Choroid plexus epithelial cell (primary cell): ENCODE results near the gene FZR1.
"Not testable (repeated sequence)": the region's sequence is repeated elsewhere in the genome, so short reads cannot be mapped to it uniquely, and the experiment has no call there.

Source experiments
- DNase-seq: peaks from one replicate; pipeline ENCODE4 v3.0.0-alpha.2; 2010; ENCODE audit warnings: low read depth
- H3K4me3 ChIP-seq: 2 replicates; pipeline ENCODE4 v1.5.1; 2011; ENCODE audit warnings: low read depth, mild to moderate bottlenecking, control low read depth, low read length, moderate library complexity
- TF ChIP-seq, protein P1 (sequence below): conservative IDR thresholded peaks from 2 replicates; pipeline ENCODE4 v1.5.1; 2011; ENCODE audit warnings: low read depth, mild to moderate bottlenecking, control low read depth, inconsistent platforms, low read length, moderate library complexity

FZR1 gene

DNA sequence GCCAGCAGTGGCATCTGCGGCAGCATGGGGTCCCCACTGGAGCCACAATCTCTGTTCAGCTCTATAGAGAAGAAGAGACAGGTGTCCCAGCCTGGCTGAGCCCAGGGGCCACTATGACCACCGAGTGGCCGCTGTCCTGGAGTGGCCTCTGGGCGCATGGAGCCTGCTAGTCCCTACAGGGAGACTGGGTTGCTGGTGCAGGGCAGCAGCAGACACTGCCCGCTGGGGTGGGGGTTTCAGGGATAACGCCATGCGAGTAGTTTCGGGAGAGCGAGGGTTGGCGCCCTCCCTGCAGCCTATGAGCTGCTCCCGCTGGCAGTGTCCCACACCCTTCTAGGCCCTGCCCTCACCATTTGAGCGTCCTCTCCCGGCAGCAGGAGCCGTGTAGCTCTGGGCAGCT is 22.0 kb downstream of the FZR1 start:
- DNase-seq, result no peak
- TF ChIP-seq, protein P1, sequence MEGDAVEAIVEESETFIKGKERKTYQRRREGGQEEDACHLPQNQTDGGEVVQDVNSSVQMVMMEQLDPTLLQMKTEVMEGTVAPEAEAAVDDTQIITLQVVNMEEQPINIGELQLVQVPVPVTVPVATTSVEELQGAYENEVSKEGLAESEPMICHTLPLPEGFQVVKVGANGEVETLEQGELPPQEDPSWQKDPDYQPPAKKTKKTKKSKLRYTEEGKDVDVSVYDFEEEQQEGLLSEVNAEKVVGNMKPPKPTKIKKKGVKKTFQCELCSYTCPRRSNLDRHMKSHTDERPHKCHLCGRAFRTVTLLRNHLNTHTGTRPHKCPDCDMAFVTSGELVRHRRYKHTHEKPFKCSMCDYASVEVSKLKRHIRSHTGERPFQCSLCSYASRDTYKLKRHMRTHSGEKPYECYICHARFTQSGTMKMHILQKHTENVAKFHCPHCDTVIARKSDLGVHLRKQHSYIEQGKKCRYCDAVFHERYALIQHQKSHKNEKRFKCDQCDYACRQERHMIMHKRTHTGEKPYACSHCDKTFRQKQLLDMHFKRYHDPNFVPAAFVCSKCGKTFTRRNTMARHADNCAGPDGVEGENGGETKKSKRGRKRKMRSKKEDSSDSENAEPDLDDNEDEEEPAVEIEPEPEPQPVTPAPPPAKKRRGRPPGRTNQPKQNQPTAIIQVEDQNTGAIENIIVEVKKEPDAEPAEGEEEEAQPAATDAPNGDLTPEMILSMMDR, result no peak
- H3K4me3 ChIP-seq, result no peak overlapping the region

DNA sequence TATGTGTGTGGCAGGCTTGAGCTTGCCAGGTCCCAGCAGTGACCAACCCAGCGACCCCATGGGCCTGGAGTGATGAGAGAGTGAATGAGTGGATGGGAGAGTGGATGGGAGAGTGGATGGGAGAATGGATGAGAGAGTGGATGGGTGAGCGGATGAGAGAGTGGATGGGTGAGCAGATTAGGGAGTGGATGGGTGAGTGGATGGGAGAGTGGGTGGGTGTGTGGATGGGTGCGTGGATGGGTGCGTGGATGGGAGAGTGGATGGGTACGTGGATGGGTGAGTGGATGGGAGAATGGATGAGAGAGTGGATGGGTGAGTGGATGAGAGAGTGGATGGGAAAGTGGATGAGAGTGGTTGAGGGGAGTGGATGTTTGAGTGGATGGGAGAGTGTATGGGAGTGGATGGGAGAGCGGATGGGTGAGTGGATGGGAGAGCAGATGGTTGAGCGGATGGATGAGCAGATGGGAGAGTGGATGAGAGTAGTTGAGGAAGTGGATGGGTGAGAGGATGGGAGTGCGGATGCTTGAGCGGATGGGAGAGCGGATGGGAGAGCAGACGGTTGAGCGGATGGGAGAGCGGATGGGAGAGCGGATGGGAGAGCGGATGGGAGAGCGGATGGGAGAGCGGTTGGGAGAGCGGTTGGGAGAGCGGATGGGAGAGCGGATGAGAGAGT is 22.6 kb downstream of the FZR1 start:
- TF ChIP-seq, protein P1, result no peak
- H3K4me3 ChIP-seq, result no peak overlapping the region
- DNase-seq, result no peak

DNA sequence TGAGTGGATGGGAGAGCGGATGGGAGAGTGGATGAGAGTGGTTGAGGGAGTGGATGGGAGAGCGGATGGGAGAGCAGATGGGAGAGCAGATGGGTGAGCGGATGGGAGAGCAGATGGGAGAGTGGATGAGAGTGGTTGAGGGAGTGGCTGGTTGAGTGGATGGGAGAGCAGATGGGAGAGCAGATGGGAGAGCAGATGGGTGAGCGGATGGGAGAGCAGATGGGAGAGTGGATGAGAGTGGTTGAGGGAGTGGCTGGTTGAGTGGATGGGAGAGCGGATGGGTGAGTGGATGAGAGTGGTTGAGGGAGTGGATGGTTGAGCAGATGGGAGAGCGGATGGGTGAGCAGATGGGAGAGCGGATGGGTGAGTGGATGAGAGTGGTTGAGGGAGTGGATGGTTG is 23.2 kb downstream of the FZR1 start:
- not testable (repeated sequence) for DNase-seq, H3K4me3 ChIP-seq

DNA sequence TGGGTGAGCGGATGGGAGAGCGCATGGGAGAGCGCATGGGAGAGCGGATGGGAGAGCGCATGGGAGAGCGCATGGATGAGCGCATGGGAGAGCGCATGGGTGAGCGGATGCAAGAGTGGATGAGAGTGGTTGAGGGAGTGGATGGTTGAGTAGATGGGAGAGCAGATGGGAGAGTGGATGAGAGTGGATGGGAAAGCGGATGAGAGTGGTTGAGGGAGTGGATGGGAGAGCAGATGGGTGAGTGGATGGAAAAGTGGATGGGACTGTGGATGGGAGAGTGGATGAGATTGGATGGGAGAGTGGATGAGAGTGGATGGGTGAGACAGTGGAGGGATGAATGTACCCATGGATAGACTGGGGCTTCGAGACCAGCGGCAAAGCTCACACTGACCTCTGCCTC is 24.3 kb downstream of the FZR1 start:
- TF ChIP-seq, protein P1, result no peak
- H3K4me3 ChIP-seq, result no peak overlapping the region
- DNase-seq, result no peak

DNA sequence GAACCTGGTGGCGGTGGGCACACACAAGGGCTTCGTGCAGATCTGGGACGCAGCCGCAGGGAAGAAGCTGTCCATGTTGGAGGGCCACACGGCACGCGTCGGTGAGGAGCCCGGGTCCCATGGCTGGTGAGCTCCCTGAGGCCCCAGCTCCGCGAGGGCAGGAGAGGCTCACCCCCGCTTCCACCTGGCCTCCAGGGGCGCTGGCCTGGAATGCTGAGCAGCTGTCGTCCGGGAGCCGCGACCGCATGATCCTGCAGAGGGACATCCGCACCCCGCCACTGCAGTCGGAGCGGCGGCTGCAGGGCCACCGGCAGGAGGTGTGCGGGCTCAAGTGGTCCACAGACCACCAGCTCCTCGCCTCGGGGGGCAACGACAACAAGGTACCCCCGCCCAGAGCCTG is 25.6 kb downstream of the FZR1 start:
- DNase-seq, result no peak
- TF ChIP-seq, protein P1, result no peak
- no peak overlapping the region for H3K4me3 ChIP-seq

DNA sequence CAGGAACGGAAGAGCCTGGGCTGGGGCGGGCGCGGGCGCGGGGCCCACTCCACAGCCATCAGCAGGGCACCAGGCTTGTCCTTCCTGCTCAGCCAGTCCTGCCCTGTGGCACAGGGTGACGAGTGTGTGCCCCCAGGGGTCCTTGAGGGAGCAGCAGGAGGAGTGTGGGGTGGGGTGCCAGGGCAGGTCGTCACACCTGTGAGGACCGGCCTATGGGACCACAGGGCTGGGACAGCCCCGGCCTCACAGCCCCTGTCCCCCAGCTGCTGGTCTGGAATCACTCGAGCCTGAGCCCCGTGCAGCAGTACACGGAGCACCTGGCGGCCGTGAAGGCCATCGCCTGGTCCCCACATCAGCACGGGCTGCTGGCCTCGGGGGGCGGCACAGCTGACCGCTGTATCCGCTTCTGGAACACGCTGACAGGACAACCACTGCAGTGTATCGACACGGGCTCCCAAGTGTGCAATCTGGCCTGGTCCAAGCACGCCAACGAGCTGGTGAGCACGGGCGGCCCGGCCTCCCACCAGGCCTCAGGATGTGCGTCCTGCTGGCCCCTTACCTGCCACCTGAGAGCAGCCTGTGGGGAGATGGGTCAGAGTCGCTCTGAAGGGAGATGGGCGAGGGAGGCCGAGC is 26.2 kb downstream of the FZR1 start:
- TF ChIP-seq, protein P1, result no peak
- no peak overlapping the region for H3K4me3 ChIP-seq
- DNase-seq, result no peak

DNA sequence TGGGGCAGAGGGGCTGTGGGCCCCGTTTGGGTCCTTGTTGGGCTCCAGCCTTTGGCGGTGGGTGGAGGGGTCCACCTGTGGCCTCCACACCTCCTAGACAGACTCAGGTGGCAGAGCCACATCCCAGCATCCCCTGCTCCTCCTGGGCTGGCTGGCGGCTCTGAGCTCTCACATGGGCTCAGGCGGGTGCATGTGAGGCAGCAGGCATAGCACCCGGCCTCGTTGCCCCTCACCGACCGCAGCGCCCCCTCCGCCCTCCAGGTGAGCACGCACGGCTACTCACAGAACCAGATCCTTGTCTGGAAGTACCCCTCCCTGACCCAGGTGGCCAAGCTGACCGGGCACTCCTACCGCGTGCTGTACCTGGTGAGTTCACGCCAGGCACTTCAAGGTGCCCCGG is 26.9 kb downstream of the FZR1 start:
- TF ChIP-seq, protein P1, result no peak
- DNase-seq, result no peak
- no peak overlapping the region for H3K4me3 ChIP-seq
